ENCODE measurements around the gene CCL14.
A peak's percentile ranks its signal among the peaks of the same experiment; 100 is the strongest.

The CCL14 gene

GRCh38 chr17:35991075-35991474 is 4.5 kb upstream of the CCL14 start:
- no peak for DNase-seq (ENCODE audit: low read depth, low spot score)

GRCh38 chr17:35988164-35988563 is 1.6 kb upstream of the CCL14 start:
- no peak for DNase-seq (ENCODE audit: low read depth, low spot score)

GRCh38 chr17:35984140-35984539 is 2.4 kb downstream of the CCL14 start:
- DNase-seq (ENCODE audit: low read depth, low spot score) = no peak

- no peak for DNase-seq (ENCODE audit: low read depth, low spot score)
Measured at GRCh38 chr17:35982409-35983191, 3.9 kb downstream of the CCL14 start.

- DNase-seq (ENCODE audit: low read depth, low spot score) = no peak
Measured at GRCh38 chr17:35981908-35982330, 4.6 kb downstream of the CCL14 start.

GRCh38 chr17:35981246-35981645 is 5.3 kb downstream of the CCL14 start, which contains the start of gene CCL16:
TSS of gene CCL16 (minus strand) at chr17:35981497. CDS start at chr17:35981420, 77 bp downstream.
- no peak for DNase-seq (ENCODE audit: low read depth, low spot score)

GRCh38 chr17:35978346-35978745 is 8.2 kb downstream of the CCL14 start:
- no peak for DNase-seq (ENCODE audit: low read depth, low spot score)

- no peak for DNase-seq (ENCODE audit: low read depth, low spot score)
Measured at GRCh38 chr17:35977509-35977908, 9.0 kb downstream of the CCL14 start.

GRCh38 chr17:35973333-35974260 is 12.9 kb downstream of the CCL14 start:
- DNase-seq (ENCODE audit: low read depth, low spot score) = no peak

- no peak for DNase-seq (ENCODE audit: low read depth, low spot score)
Measured at GRCh38 chr17:35972945-35973332, 13.6 kb downstream of the CCL14 start.

- DNase-seq (ENCODE audit: low read depth, low spot score) = no peak
Measured at GRCh38 chr17:35972535-35972934, 14.0 kb downstream of the CCL14 start.

GRCh38 chr17:35972066-35972465 is 14.5 kb downstream of the CCL14 start:
- no peak for DNase-seq (ENCODE audit: low read depth, low spot score)

- DNase-seq (ENCODE audit: low read depth, low spot score) = peak; percentile 41
Measured at GRCh38 chr17:35969558-35970380, 16.8 kb downstream of the CCL14 start.

GRCh38 chr17:35968520-35969054 is 17.9 kb downstream of the CCL14 start:
- no peak for DNase-seq (ENCODE audit: low read depth, low spot score)

GRCh38 chr17:35965272-35965671 is 21.3 kb downstream of the CCL14 start:
- DNase-seq (ENCODE audit: low read depth, low spot score) = no peak

- DNase-seq (ENCODE audit: low read depth, low spot score) = no peak
Measured at GRCh38 chr17:35963663-35964062, 22.9 kb downstream of the CCL14 start.

- DNase-seq (ENCODE audit: low read depth, low spot score) = no peak
Measured at GRCh38 chr17:35953720-35954119, 32.8 kb downstream of the CCL14 start.

GRCh38 chr17:35949401-35949800 is 37.1 kb downstream of the CCL14 start:
- DNase-seq (ENCODE audit: low read depth, low spot score) = no peak

GRCh38 chr17:35948092-35948491 is 38.4 kb downstream of the CCL14 start:
- DNase-seq (ENCODE audit: low read depth, low spot score) = no peak

- DNase-seq (ENCODE audit: low read depth, low spot score) = no peak
Measured at GRCh38 chr17:35947156-35947585, 39.4 kb downstream of the CCL14 start.

- no peak for DNase-seq (ENCODE audit: low read depth, low spot score)
Measured at GRCh38 chr17:35944151-35944550, 42.4 kb downstream of the CCL14 start.
